Hepatocyte (in vitro differentiated cells): Measurements from ENCODE around the gene TASP1. TPM values are rescaled to one million over a fixed set of nuclear protein-coding genes. Genes with fewer than 3 reads are reported as not detected.

ENCODE experiments used
- DNase-seq: peaks from one replicate; pipeline ENCODE4 v3.0.0-alpha.2; 2016; ENCODE audit warnings: low spot score
- H2AFZ ChIP-seq: fragments of 200-600 bp; sonication (generic); 2 replicates; pipeline ENCODE4 v1.6.0; 2016; ENCODE audit warnings: antibody characterized with exemption, mild to moderate bottlenecking
- H3K27ac ChIP-seq: fragments of 200-600 bp; sonication (generic); 2 replicates; pipeline ENCODE4 v1.5.1; 2016; ENCODE audit warnings: mild to moderate bottlenecking
- H3K27me3 ChIP-seq: fragments of 200-600 bp; sonication (generic); 2 replicates; pipeline ENCODE4 v1.6.1; 2016
- H3K36me3 ChIP-seq: fragments of 200-600 bp; sonication (generic); replicated peaks from 2 replicates; pipeline ENCODE4 v1.5.1; 2016; ENCODE audit warnings: low read depth; ENCODE audit not compliant: insufficient read depth
- H3K4me1 ChIP-seq: fragments of 200-600 bp; sonication (generic); 2 replicates; pipeline ENCODE4 v1.5.1; 2016; ENCODE audit warnings: mild to moderate bottlenecking, moderate library complexity; ENCODE audit not compliant: insufficient read depth
- H3K4me2 ChIP-seq: fragments of 200-600 bp; sonication (generic); 2 replicates; pipeline ENCODE4 v1.6.0; 2016
- H3K4me3 ChIP-seq: fragments of 200-600 bp; sonication (generic); 2 replicates; pipeline ENCODE4 v1.5.1; 2016; ENCODE audit warnings: mild to moderate bottlenecking
- H3K79me2 ChIP-seq: fragments of 200-600 bp; sonication (generic); 2 replicates; pipeline ENCODE4 v1.6.0; 2017; ENCODE audit warnings: mild to moderate bottlenecking
- H3K9me2 ChIP-seq: fragments of 200-600 bp; sonication (generic); replicated peaks from 2 replicates; pipeline ENCODE4 v1.6.0; 2017; ENCODE audit warnings: mild to moderate bottlenecking; ENCODE audit not compliant: insufficient read depth
- H3K9me3 ChIP-seq: fragments of 200-600 bp; sonication (generic); 2 replicates; pipeline ENCODE4 v1.5.1; 2016; ENCODE audit warnings: low read depth, mild to moderate bottlenecking
- H4K20me1 ChIP-seq: fragments of 200-600 bp; sonication (generic); 2 replicates; pipeline ENCODE4 v1.6.0; 2016; ENCODE audit warnings: mild to moderate bottlenecking; ENCODE audit not compliant: insufficient read depth, poor library complexity, severe bottlenecking
- EZH2 ChIP-seq: fragments of 200-600 bp; sonication (generic); IDR thresholded peaks from 2 replicates; pipeline ENCODE4 v1.6.1; 2016; ENCODE audit warnings: antibody characterized with exemption, mild to moderate bottlenecking, borderline replicate concordance
- EZH2phosphoT487 ChIP-seq: fragments of 200-600 bp; sonication (generic); IDR thresholded peaks from one replicate; pipeline ENCODE4 v1.6.1; 2018; ENCODE audit warnings: antibody characterized with exemption, mild to moderate bottlenecking, low read depth, moderate library complexity; ENCODE audit not compliant: unreplicated experiment, severe bottlenecking
- WGBS: methylation state at CpG from one replicate; pipeline ENCODE4 v1.1.6; 2016; ENCODE audit warnings: low lambda C conversion rate; ENCODE audit errors: missing lambda C conversion rate; 5-methylcytosine and 5-hydroxymethylcytosine counted together
- polyA plus RNA-seq: library from polyadenylated mRNA; unstranded; fragments of >200 nt; fragmentation: Nextera tagmentation; extraction: Ambion mirVana; gene quantifications from 2 replicates; pipeline ENCODE4 v1.2.1, GENCODE V29; 2016
- total RNA-seq: library from RNA; depleted of rRNA; stranded (reverse); fragments of >200 nt; gene quantifications from 2 replicates; pipeline ENCODE4 v1.2.3, GENCODE V29; 2014
- TF ChIP-seq, protein P1 (sequence below): fragments of 200-600 bp; sonication (generic); IDR thresholded peaks from 2 replicates; pipeline ENCODE4 v1.5.1; 2016; ENCODE audit warnings: antibody characterized with exemption, mild to moderate bottlenecking; ENCODE audit not compliant: poor library complexity

The TASP1 gene
- total and polyA plus RNA-seq, 2 experiments from 2014 or later = 11.1 to 12.9 TPM

DNA sequence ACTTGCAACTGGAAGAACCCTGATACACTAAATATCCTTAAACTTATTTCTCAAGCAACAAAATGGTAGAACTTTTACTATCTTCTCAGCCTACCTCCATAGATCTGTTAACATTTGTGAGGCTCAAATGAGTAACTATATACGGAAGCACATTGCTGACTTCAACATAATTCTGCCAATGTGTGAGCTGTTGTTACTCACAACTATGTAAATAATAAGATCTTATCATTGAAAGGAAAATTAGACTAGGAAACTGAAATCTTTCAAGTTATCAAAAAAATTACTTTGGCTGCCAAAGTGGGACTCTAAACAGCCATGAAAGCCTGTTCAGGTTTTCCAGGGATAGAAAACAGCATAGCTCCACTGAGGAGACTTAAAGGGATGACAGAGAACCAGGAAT is 40.2 kb upstream of the TASP1 start:
- Histone ChIP-seq H2AFZ (no peak overlapping the region), H3K9me2 (no peaks in the 10 kb centered on the region), H3K27me3 (no peaks in the 10 kb centered on the region), H3K36me3 (no peaks in the 10 kb centered on the region), H4K20me1 (no peaks in the 10 kb centered on the region), H3K9me3 (no peaks in the 10 kb centered on the region), H3K4me3 (no peak overlapping the region), H3K4me2 (no peak overlapping the region), H3K27ac (no peak overlapping the region), H3K79me2 (no peaks in the 10 kb centered on the region), H3K4me1 (no peaks in the 10 kb centered on the region)
- no peak for TF ChIP-seq EZH2phosphoT487
- no peak for TF ChIP-seq EZH2
- TF ChIP-seq, protein P1, sequence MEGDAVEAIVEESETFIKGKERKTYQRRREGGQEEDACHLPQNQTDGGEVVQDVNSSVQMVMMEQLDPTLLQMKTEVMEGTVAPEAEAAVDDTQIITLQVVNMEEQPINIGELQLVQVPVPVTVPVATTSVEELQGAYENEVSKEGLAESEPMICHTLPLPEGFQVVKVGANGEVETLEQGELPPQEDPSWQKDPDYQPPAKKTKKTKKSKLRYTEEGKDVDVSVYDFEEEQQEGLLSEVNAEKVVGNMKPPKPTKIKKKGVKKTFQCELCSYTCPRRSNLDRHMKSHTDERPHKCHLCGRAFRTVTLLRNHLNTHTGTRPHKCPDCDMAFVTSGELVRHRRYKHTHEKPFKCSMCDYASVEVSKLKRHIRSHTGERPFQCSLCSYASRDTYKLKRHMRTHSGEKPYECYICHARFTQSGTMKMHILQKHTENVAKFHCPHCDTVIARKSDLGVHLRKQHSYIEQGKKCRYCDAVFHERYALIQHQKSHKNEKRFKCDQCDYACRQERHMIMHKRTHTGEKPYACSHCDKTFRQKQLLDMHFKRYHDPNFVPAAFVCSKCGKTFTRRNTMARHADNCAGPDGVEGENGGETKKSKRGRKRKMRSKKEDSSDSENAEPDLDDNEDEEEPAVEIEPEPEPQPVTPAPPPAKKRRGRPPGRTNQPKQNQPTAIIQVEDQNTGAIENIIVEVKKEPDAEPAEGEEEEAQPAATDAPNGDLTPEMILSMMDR = no peak
- WGBS = 69% methylated on average over 1 of the region's 1 CpG
- DNase-seq = no peak

DNA sequence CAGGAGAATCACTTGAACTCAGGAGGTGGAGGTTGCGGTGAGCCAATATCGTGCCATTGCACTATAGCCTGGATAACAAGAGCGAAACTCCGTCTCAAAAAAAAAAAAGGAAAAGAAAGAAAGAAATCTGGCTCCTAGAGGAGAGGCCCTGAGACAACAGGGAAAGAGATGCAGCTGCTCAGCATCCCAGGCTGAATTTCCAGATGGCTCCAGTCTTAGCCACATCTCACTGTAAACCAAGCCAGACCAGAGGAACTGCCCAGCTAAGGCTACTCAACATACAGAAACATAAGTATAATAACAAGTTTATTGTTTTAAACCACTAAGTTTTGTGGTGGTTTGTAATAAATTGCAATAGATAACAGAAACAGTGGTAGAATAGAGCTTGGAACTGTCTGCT is 38.5 kb upstream of the TASP1 start:
- Histone ChIP-seq H3K9me3 (no peaks in the 10 kb centered on the region), H3K36me3 (no peaks in the 10 kb centered on the region), H3K27ac (no peak overlapping the region), H2AFZ (no peak overlapping the region), H3K4me2 (no peak overlapping the region), H3K4me3 (no peak overlapping the region), H3K27me3 (no peaks in the 10 kb centered on the region), H3K4me1 (no peaks in the 10 kb centered on the region), H3K79me2 (no peaks in the 10 kb centered on the region), H3K9me2 (no peaks in the 10 kb centered on the region), H4K20me1 (no peaks in the 10 kb centered on the region)
- no peak for DNase-seq
- 87% methylated on average over 4 of the region's 4 CpGs for WGBS
- TF ChIP-seq EZH2phosphoT487 = no peak
- no peak for TF ChIP-seq EZH2
- TF ChIP-seq, protein P1 = no peak

DNA sequence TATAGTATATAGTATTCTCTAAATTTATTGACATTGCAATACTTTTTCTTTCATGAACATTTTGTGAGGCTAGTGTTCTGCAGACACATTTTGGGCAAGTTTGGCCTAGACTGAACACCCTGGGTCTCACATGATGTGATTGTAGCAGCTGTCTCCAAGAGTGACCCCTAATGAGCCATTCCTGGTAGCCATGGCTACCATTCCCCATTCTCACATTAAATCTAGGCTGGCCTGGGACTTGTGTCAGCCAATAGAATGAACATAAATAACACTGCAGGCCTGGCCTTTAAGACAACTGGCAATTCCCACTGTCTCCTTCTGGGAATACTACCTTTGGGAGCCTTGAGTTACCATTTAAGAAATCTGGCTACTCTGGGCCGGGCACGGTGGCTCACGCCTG is 38.0 kb upstream of the TASP1 start:
- Histone ChIP-seq H3K36me3 (no peaks in the 10 kb centered on the region), H4K20me1 (no peaks in the 10 kb centered on the region), H3K9me2 (no peaks in the 10 kb centered on the region), H3K4me2 (no peak overlapping the region), H3K4me3 (no peak overlapping the region), H3K27ac (no peak overlapping the region), H3K27me3 (no peaks in the 10 kb centered on the region), H3K4me1 (no peaks in the 10 kb centered on the region), H2AFZ (no peak overlapping the region), H3K9me3 (no peaks in the 10 kb centered on the region), H3K79me2 (no peaks in the 10 kb centered on the region)
- TF ChIP-seq EZH2phosphoT487 (no peak), EZH2 (no peak)
- TF ChIP-seq, protein P1 = no peak
- 100% methylated on average over 3 of the region's 3 CpGs for WGBS
- DNase-seq = no peak

DNA sequence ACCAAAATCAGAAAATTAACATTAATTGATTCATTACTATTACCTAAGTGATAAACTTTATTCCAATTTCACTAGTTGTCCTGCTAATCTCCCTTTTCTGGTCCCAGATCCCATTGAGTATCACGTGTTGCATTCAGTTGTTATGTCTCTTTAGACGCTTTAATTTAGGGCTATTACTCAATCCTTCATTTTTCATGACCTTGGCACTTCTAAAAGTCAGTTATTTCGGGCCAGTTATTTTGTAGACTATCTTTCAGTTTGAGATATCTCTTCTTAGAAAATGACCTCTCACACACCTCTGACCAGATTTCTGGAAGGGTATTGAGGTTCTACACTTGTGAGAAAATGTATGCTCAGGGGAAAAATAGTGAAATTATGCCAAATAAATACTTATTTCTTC is 34.0 kb upstream of the TASP1 start:
- no peak for DNase-seq
- no peaks in the 10 kb centered on the region for H3K36me3 ChIP-seq

More for the DNA sequence above, 34.0 kb upstream of the TASP1 start:
- Histone ChIP-seq H3K79me2 (no peaks in the 10 kb centered on the region), H3K4me2 (no peak overlapping the region), H2AFZ (no peak overlapping the region), H3K4me3 (no peak overlapping the region), H3K4me1 (no peaks in the 10 kb centered on the region), H3K9me2 (no peaks in the 10 kb centered on the region), H3K27ac (no peak overlapping the region), H3K27me3 (peaks cover 4% of the 10 kb centered on the region), H3K9me3 (no peaks in the 10 kb centered on the region), H4K20me1 (no peaks in the 10 kb centered on the region)
- TF ChIP-seq EZH2phosphoT487 (no peak), EZH2 (no peak)
- TF ChIP-seq, protein P1 = no peak
- WGBS = 91% methylated on average over 3 of the region's 3 CpGs
